Glomerular visceral epithelial cell (primary cell): ENCODE data around the gene CAMTA1.
"Not testable (repeated sequence)": the region's sequence is repeated elsewhere in the genome, so short reads cannot be mapped to it uniquely, and the experiment has no call there.

Experiments used
- DNase-seq: peaks from one replicate; pipeline ENCODE4 v3.0.0-alpha.2; 2016; ENCODE audit errors: extremely low spot score

CAMTA1 gene

GRCh38 chr1:6785318-6785727 is at the start of gene CAMTA1:
Gene CAMTA1, plus strand, starts transcription at chr1:6785454. Its CDS starts 77 bp downstream, at chr1:6785531.
- no peak for DNase-seq

- DNase-seq, result no peak
Measured at GRCh38 chr1:6738987-6739676, 46.1 kb upstream of the CAMTA1 start.

GRCh38 chr1:6742676-6743188 is 42.5 kb upstream of the CAMTA1 start:
- not testable (repeated sequence) for DNase-seq

GRCh38 chr1:6743189-6744101 is 41.8 kb upstream of the CAMTA1 start:
- peak; percentile 76 for DNase-seq

- DNase-seq, result no peak
Measured at GRCh38 chr1:6745073-6745472, 40.2 kb upstream of the CAMTA1 start.

- no peak for DNase-seq
Measured at GRCh38 chr1:6747674-6748073, 37.6 kb upstream of the CAMTA1 start.

GRCh38 chr1:6750490-6750889 is 34.8 kb upstream of the CAMTA1 start:
- DNase-seq, result no peak

GRCh38 chr1:6753320-6754140 is 31.7 kb upstream of the CAMTA1 start:
- DNase-seq, result no peak

GRCh38 chr1:6756457-6756856 is 28.8 kb upstream of the CAMTA1 start:
- no peak for DNase-seq

- DNase-seq, result no peak
Measured at GRCh38 chr1:6757719-6758435, 27.4 kb upstream of the CAMTA1 start.

GRCh38 chr1:6761196-6761737 is 24.0 kb upstream of the CAMTA1 start:
- no peak for DNase-seq

- no peak for DNase-seq
Measured at GRCh38 chr1:6762060-6762459, 23.2 kb upstream of the CAMTA1 start.

GRCh38 chr1:6770751-6771440 is 14.4 kb upstream of the CAMTA1 start:
- peak; percentile 64 for DNase-seq

- no peak for DNase-seq
Measured at GRCh38 chr1:6771441-6771769, 13.8 kb upstream of the CAMTA1 start.

GRCh38 chr1:6774381-6774780 is 10.9 kb upstream of the CAMTA1 start:
- no peak for DNase-seq

- no peak for DNase-seq
Measured at GRCh38 chr1:6775261-6776043, 9.8 kb upstream of the CAMTA1 start.

- DNase-seq, result no peak
Measured at GRCh38 chr1:6776389-6776788, 8.9 kb upstream of the CAMTA1 start.

- no peak for DNase-seq
Measured at GRCh38 chr1:6776895-6777294, 8.4 kb upstream of the CAMTA1 start.

GRCh38 chr1:6777813-6778212 is 7.4 kb upstream of the CAMTA1 start:
- DNase-seq, result no peak
